Right lobe of liver (tissue), 4 donors: ENCODE data around the gene SRXN1.

ENCODE experiments used
- CTCF ChIP-seq, 4 donors: fragments of 200-600 bp in 3 of 4; fragments of 450-650 bp in 1 of 4; IDR thresholded peaks; one replicate each; pipeline versions ENCODE4 v1.5.1 to v1.8.0; 2016 to 2022; ENCODE audit warnings: antibody characterized with exemption in 4 of 4, mild to moderate bottlenecking in 2 of 4
- POLR2A ChIP-seq: fragments of 450-650 bp; IDR thresholded peaks from one replicate; pipeline ENCODE4 v1.6.1; 2017; ENCODE audit warnings: antibody characterized with exemption, mild to moderate bottlenecking
- donor health status: DM: no; HTN: no; CAD: no.
- donor health status: DM: no; HTN: no; CAD: no.
- donor health status: DM: no; HTN: yes; CAD: no.

GRCh38 chr20:645318-646106 lies 7.5 kb downstream of the SRXN1 start:
- no peak for TF ChIP-seq POLR2A
- peak; percentile 73 to 89 (median 88) for TF ChIP-seq CTCF (IDR thresholded peaks at IDR 0.05)
